Thyroid gland (tissue), 4 donors: ENCODE results near the gene NCR2.

Source experiments
- POLR2A ChIP-seq, 2 donors: fragments of 450-650 bp; IDR thresholded peaks; one replicate each; pipeline ENCODE4 v1.6.1; 2017; ENCODE audit warnings: antibody characterized with exemption in 2 of 2, mild to moderate bottlenecking in 2 of 2, moderate library complexity in 1 of 2
- TF ChIP-seq, protein P1 (sequence below), 6 experiments: fragments of 200-600 bp in 3 of 6; fragments of 450-650 bp in 3 of 6; sonication (generic) in 3 of 6; IDR thresholded peaks; one replicate each; pipeline ENCODE4 v1.5.1; 2016 to 2019; ENCODE audit warnings: antibody characterized with exemption in 6 of 6, mild to moderate bottlenecking in 2 of 6, inconsistent platforms in 1 of 6, moderate library complexity in 1 of 6

DNA sequence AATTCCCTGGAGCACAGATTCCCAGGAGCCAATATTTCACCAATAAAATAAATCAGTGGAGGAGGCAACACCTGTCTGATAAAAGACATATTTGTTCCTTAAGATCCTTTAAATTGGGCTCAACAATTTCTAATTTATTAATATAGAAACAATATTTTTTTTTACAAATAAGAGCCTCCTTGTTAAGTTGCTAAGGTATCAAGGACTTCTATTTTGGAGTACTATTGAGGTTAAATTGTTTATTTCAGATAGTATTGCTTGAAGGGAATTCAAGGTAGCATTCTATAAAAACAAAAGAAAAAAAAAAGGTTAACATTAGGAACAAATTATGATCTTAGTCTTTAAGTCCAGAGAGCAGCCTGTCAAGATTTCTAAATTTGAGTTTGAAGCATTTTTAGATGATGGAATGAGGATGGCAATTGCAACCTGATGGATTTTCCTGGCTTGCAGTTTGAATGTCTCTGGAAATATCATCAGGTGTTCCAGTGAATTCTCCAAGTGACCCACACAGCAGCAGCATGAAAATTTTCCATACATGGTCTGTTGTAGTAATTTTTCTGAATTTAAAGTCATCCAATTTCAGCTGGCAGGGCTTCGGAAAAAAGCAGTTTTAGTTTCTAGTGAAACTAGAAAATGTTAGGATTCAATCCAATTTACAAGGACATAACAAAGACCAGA is 19.3 kb upstream of the NCR2 start:
- no peak for TF ChIP-seq POLR2A (IDR thresholded peaks at IDR 0.05)
- TF ChIP-seq, protein P1, sequence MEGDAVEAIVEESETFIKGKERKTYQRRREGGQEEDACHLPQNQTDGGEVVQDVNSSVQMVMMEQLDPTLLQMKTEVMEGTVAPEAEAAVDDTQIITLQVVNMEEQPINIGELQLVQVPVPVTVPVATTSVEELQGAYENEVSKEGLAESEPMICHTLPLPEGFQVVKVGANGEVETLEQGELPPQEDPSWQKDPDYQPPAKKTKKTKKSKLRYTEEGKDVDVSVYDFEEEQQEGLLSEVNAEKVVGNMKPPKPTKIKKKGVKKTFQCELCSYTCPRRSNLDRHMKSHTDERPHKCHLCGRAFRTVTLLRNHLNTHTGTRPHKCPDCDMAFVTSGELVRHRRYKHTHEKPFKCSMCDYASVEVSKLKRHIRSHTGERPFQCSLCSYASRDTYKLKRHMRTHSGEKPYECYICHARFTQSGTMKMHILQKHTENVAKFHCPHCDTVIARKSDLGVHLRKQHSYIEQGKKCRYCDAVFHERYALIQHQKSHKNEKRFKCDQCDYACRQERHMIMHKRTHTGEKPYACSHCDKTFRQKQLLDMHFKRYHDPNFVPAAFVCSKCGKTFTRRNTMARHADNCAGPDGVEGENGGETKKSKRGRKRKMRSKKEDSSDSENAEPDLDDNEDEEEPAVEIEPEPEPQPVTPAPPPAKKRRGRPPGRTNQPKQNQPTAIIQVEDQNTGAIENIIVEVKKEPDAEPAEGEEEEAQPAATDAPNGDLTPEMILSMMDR (IDR thresholded peaks at IDR 0.05), result no peak
